NCI-H128 (cell line): ENCODE data around the gene BNIP2.
"Not testable (repeated sequence)": the region's sequence is repeated elsewhere in the genome, so short reads cannot be mapped to it uniquely, and the experiment has no call there.

Experiments used
- DNase-seq: peaks from one replicate; lab custom pipeline; 2025; ENCODE audit not compliant: unreplicated experiment; lab: John Stamatoyannopoulos, UW

Gene BNIP2

DNA sequence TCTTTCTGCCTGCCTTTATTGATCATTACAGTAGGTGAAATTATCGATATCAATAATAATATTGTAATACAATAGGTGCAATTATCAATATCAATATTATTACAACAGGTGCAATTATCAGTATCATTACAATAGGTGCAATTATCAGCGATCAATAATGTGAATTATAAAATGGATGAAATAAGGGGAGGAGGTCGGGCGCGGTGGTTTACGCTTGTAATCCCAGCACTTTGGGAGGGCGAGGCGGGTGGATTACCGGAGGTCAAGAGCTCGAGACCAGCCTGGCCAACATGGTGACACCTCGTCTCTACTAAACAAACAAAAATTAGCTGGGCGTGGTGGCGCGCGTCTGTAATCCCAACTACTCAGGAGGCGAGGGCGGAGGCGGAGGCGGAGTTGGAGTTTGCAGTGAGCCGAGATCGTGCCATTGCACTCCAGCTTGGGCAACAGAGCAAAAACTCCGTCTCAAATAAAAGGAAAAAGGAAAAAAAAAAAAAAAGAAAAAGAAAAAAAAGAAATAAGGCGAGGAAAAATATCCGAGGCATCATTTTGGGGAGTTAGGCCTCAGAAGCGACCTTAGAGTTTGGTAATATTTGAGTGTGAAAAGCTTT lies 611 bp upstream of the BNIP2 start:
- peak; percentile 7 for DNase-seq

DNA sequence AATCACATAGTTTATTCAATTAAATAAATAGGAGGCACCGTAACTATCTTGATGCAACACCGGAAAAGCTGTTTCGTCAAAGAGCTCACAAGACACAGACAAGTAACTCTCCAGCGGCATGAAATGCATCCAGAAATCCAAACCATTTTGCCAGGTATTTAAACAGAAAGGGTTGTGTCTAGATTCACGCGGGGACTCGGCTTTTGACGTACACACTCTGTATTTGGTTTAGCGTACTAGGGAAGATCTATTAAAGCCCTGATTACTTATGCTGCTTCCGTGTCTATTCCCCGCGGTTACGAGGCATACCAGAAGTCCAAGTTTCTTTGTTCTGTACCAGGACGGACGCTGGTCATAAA lies 718 bp downstream of the BNIP2 start:
- no peak for DNase-seq

DNA sequence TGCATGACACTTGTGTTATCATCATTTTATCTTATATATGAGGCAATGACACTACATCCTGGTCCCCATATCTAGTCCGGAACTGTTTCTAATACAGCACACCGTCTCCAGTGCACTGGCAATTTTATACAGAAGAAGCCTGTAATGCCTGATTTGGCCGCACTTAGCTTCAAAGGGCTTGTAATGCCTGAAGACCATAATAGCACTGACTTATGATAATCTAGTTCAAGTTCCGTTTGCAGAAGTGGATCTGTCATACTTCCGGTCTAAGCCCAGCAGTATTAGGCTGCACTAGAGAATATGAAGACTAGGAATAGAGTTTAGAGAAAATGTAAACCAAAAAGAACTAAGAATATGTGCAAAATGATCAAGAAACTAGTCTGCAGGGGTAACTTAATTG lies 1.3 kb downstream of the BNIP2 start:
- no peak for DNase-seq

DNA sequence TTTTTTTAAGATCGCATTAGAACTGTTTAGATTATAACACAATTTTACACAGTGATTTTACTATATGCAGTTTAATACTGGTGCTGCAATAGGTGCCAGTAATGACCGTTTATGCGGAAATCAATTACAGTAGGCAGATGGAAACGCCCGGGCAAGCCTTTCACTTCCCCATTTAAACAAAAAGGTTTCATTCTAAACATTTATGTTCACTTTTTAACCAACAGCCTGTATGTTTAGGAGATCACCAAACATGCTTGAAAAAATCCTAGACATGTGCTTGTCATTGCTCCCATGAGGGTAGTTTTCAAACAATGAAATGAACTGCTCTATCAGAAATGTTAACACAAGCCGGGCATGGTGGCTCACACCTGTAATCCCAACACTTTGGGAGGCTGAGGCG lies 2.7 kb downstream of the BNIP2 start:
- no peak for DNase-seq

DNA sequence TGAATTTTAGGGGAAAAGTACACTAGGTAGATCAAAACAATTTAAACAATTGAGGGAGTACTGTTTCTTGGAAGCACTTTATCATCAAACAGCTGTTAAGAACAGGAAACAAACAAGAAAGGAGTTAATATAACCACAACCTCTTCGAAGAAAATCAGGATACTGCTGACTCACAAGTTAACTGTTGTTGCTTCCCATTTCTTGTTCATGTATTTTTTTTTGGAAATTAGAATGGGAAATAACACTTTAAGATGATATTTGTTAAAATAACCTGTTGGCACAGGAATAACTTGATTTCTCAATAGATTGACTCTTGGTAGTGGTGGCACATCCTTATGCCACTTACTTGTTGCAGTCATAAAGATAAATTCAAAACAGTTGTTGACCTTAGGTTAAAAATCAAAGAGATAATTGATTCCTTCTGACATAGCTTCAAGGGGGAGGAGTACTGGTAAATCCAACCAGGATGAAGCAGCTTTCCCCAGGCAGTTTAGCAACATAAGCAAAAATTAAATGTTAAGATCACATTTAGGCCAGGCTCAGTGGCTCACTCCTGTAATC lies 3.3 kb downstream of the BNIP2 start:
- DNase-seq = no peak

DNA sequence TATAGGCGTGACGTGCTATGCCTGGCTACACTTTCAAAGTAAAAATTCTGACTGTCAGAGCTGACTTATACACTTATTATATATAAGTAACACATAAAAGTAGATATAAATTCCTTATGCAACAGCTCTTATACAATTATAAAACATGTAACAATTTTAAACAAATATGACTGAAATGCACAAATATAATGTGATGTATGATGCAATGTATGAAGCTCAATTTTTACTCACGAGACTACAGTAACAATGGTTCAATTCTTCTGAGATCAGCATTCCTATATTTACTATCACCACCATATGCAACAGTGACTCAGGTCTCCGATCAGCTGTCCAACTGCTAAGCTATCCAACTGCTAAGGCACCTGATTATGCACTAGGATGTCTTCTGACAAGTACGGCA lies 8.2 kb downstream of the BNIP2 start:
- no peak for DNase-seq

DNA sequence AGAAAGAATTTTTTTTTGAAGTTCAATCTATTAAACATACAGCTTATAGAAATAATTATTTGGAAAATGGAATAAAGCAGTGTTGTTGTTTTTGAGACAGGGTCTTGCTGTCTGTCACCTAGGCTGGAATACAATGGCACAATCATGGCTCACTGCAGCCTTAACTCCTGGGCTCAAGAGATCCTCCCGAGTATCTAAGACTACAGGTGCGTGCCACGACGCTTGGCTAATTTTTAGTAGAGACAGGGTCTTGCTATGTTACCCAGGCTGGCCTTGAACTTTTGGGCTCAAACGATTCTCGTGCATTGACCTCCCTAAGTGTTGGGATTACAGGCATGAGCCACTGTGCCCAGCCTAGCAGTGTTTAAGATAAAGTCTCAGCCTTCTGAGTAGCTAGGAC lies 8.8 kb downstream of the BNIP2 start:
- no peak for DNase-seq

DNA sequence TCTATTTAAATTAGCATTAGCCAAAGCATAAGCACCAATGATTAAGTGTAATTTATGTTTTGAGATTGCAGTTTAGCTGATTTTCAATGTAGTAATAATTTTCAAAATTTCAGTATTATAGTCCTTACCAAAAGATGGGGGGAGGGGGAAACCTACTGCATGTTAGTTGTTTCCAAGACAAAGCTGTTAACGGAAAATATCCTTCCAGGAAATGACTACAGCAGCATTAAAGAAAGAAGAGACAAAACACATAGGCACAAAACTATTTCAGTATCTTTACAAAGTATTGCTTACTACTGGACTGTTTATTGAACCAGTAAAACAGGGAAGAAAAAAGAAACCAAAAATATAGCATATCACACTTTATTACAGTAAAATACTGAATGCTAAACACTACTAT lies 10.5 kb downstream of the BNIP2 start:
- no peak for DNase-seq

DNA sequence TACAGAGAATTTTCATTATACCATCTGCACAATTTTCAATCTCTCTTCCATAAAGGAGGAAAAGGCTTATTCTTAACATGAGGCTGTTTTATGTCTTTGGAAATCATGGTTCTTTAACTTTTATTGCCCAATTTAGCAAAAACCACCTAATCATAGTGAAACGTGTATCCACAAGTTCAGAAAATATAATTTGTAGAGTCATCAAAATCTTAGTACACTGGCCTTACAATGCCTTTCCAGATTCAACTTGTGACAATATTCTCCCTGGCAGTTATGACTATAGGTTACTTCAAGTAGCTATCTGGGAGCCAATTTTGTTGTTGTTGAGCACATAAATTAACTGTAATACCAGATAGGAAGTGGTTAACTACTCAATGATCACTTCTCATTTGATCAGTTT lies 10.9 kb downstream of the BNIP2 start:
- DNase-seq = no peak

DNA sequence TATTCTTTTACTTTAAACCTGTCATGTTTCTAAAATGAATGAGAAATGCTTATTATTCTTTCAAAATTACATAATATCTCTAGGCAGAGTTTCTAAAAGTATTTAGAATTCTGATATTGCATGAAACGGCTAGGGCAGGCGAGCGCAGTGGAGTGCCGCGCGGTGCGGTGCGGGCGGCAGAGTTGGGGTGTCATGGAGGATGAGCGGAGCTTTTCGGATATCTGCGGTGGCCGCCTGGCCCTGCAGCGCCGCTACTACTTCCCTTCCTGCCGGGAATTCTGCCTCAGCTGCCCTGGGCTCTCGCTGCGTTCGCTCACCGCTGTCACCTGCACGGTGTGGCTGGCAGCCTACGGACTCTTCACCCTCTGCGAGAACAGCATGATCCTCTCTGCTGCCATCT lies 12.6 kb downstream of the BNIP2 start:
- DNase-seq = no peak

DNA sequence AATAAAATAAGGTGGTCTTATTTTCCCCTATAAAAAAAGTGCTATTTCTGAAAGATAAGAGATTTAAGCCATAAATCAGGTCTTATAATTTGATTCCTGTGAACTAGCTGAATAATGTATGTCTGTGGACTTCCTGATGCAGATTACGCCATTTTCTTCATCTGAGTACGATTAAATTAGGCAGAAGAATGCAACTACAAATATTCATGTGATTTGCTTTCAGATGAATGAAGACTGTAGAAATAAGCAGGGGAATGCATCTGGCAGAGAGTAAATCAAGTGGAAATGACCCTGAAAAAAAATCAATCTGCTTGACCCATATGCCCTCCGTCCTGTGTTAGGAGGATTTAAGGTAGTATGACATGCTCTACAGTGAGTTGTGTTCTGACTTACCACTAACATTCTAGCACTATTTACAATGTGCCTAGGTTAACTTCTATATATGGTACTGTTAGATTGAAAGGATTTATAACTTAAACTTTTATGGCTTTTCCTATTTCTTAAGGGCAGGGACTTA lies 14.7 kb downstream of the BNIP2 start:
- DNase-seq = no peak

DNA sequence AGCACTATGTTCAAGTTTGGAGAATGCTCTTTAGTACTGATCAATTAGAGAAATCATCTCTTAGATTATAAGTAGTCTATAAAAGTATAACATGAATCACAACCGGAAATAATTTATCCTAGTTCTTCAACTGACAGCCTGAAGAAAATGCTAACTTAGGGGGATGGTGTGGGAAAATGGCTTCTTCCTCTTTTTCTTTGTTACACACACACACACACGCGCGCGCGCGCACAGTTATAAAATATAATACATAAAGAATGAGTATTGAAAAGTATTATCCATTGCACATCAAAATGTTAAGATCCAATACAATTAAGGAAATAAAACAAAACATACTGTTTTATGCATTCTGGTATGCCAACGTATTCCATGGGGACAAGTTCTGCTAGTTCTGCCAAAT lies 20.6 kb downstream of the BNIP2 start:
- DNase-seq = no peak

DNA sequence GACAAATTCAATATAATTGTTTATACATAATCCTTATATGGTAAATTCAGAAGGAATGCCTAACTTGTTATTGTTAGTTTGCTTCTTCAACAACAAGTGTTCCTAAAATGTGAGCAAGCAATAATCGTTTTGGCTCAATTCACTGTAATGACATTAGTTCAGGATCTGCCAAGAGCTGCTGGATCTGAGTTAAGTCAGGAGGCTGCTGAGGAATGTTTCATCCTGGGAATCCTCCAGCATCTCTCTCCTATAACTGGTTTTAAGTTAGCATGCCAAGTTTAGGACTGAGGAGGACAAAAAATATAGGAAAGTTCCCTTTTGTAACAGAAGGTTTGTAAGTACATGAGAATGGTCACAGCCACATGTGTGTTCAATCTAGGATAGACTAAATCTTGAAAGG lies 26.9 kb downstream of the BNIP2 start:
- DNase-seq = no peak

DNA sequence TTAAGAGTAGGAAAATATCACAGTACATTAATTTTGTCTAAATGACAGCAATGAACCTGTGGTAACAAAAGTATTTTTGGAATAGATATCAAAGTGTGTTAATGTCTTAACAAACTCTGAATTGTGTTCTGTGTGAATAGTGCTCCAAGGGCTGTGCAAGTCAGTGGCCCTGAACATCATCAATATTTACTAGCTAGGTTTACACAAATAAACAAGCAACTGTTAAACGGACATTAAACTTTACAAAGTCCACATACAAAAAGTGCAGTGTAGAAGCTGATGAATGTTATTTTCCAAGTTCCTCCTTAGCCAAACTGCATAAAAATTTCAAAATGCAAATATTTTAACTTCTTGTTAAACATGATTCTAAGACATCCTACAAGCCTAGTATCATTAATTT lies 29.8 kb downstream of the BNIP2 start:
- DNase-seq = no peak

DNA sequence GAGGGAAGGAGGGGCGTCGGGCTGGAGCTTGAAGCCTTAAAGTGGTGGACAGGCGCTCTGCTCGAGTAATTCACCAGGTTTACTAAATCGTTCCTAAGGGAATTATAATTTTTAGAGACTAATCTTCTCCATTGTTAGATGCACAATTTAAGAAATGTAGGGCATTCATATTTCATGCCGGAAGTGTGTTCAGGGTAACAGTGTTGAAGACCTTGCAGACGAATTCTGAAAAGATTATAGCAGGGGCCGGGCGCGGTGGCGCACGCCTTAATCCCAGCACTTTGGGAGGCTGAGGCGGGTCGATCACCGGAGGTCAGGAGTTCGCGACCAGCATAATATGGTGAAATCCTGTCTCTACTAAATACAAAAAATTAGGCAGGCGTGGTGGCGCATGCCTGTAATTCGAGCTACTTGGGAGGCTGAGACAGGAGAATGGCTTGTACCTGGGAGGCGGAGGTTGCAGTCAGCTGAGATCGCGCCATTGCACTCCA lies 31.4 kb downstream of the BNIP2 start:
- no peak for DNase-seq

DNA sequence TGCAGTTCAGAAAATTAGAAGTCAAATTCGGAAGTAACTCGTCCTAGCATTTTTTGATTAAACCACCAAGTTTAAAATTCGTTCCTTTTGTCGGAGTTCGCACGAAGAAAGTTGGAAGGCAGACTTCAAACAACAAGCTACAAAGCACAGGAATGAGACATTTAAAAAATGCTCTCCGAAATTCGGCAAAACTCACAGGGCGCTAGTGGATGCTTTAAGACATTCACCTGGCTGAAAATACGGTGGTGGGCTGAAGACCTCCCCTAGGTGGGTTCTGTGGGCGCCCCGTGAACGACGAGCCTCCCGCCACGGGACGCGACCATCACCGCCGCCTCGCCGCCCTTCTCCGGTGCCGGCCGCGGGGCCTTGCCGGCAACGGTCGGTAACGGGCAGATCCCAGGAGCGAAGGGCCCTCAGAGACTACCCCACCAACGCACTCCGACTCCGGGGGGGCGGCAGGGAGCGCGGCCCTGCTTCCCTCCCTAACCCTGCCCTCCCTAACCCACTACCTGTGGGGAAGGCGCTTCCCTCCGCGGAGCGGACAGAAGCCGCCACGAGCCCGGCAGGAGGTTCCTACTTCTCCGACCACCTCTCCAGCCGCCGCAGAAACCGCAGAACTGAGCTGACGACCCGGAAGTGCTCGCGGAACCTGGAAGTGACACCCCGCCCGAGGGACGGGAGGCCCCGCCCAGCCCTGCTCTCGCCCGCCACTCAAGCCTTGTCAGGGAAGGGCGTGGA lies 32.1 kb downstream of the BNIP2 start, which contains the start of gene GTF2A2:
Gene GTF2A2 (minus strand): TSS at position 619 of the 738 bp plus-strand sequence. CDS start 5,238 bp downstream, outside the sequence.
- peak; percentile 78 for DNase-seq

DNA sequence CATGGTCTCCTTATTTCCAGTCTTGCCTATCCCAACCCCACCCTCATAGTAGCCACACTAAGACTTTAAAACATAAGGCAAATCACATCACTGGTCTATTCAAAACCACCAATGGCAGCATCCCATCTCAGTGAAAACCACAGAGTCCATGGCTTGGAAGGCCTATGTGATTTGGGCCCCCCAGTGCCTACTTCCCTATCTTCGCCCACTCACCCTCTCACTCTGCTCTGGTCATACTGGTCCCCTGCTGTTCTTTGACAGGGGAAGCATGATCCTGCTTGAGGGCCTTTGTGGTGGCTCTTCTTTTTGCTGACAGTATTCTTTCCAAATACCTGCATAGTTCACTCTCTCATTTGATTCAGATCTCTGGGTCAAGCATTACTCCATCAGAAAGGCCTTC lies 35.1 kb downstream of the BNIP2 start:
- no peak for DNase-seq

DNA sequence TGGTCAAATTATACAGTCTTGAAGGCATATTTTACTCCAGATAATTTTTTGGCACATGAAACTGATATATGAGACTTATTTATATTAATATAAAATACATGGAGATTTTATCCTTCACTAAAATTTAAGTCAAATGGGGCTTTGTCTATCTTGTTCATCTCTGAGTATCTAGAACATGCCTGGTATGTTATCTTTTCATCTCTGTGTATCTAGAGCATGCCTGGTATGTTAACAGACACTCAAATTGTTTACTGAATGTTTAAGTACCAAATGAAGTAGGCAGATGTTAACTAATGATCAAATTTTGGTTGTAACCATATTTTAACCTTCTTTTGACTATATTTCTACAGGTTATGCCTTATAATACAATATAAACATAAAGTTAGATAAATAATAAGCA lies 39.5 kb downstream of the BNIP2 start:
- DNase-seq = no peak

DNA sequence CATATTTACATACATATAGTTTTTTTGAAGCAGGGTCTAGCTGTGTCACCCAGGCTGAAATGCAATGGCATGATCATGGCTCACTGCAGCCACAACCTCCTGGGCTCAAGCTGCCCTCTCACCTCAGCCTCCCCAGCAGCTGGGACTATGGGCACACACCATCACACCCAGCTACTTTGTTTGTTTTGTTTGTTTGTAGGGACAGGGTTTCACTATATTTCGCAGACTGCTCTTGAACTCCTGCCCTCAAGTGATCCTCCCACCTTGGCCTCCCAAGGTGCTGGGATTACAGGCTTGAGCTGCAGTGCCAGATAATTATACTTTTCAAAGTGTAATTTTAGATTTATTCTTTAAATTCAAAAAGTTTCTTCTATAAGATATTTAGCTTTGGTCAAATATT lies 42.0 kb downstream of the BNIP2 start:
- no peak for DNase-seq

DNA sequence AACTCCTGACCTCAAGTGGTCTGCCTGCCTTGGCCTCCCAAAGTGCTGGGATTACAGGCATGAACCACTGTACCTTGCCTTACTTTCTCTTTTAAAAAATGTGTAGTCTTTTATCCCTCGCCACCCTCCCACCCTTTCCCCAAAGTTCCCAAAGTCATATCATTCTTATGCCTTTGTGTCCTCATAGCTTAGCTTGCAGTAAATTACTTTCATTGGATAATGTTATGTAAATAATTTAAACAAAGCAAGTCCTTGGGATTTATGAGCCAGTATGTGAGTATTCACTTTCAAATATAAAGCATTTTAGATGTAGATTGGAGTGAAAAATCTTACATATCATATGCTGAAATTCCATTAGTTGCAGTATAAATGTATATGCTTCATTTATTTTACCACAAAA lies 42.8 kb downstream of the BNIP2 start:
- no peak for DNase-seq

DNA sequence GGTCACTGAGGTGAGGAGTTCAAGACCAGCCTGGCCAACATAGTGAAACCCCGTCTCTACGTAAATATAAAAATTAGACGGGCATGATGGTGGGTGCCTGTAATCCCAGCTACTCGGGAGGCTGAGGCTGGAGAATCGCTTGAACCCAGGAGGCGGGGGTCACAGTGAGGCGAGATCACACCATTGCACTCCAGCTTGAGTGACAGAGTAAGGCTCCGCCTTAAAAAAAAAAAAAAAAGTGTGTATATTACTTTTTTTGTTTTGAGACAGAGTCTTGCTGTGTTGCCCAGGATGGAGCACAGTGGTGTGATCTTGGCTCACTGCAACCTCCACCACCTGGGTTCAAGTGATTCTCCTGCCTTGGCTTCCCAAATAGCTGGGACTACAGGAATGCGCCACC lies 43.3 kb downstream of the BNIP2 start:
- DNase-seq = not testable (repeated sequence)

DNA sequence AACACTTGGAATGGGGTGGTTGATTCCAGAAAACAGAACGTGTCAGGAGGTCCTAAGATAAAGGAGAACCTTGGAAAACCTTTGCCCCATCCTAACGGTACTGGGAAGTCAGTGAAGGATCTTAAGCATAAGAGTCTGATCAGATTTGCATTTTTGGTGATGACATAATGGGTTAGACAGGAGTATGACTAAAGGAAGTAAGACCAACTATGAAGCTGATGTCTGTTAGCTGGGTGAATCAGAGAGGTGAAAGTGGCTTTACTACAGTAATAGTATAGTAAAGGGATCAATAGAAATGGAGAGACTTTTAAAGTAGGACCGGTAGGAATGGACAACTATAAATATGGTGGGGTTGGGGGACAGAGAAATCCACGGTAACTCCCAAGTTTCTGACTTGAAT lies 44.4 kb downstream of the BNIP2 start:
- DNase-seq = no peak
